ENCODE measurements around the gene MRPL58. TPM values are rescaled to one million over a fixed set of nuclear protein-coding genes. Genes with fewer than 3 reads are reported as not detected.

Gene MRPL58
- total and polyA plus RNA-seq, 10 of the 15 experiments (the other 5 are each of a cell fraction or from before 2014, with no cell fraction given), result 23.0 to 64.3 (median 51.9) TPM

GRCh38 chr17:75061618-75062017, 49.1 kb downstream of the MRPL58 start:
- SMC1A ChIA-PET (ENCODE audit: uncharacterized antibody, unreplicated experiment), result no interaction called here
- RAD21 ChIA-PET (ENCODE audit: unreplicated experiment), result interaction anchor here (1.3 kb wide), 1 partner anchor 100 kb away, joined by 4 read pairs; no protein-coding TSS in a partner anchor
- Histone ChIP-seq H3K27ac (ENCODE audit: control insufficient read depth, insufficient read depth) (no peak overlapping the region), H3K9ac (ENCODE audit: control insufficient read depth, insufficient read depth, low read length) (no peak overlapping the region), H3K4me2 (ENCODE audit: control insufficient read depth, insufficient read depth) (no peak overlapping the region), H3K4me3 (no peak overlapping the region), H3K27me3 (replicated peaks in 1 of 2; ENCODE audit: control insufficient read depth in 2 of 2, insufficient read depth in 2 of 2, low read length in 1 of 2) (no peaks in the 10 kb centered on the region), H4K20me1 (ENCODE audit: control insufficient read depth, insufficient read depth) (no peaks in the 10 kb centered on the region), H2AFZ (ENCODE audit: control insufficient read depth, low read depth, low read length) (no peak overlapping the region), H3K4me1 (ENCODE audit: control insufficient read depth, insufficient read depth, low read length) (peaks cover 12% of the 10 kb centered on the region), H3K36me3 (ENCODE audit: control insufficient read depth in 2 of 2, insufficient read depth in 2 of 2, low read length in 1 of 2) (peaks cover 7 to 16% of the 10 kb centered on the region in 2 experiments; a peak in 3 of 4 replicates), H3K79me2 (ENCODE audit: control insufficient read depth, insufficient read depth, low read length) (no peaks in the 10 kb centered on the region), H3K9me3 (replicated peaks; ENCODE audit: control insufficient read depth, insufficient read depth, low read length) (no peaks in the 10 kb centered on the region)
- DNase-seq (ENCODE audit: low read depth, low spot score) (no peak), FAIRE-seq (no peak), ATAC-seq (no peak)
- CTCF ChIA-PET, result interaction anchor here (1.0 to 3.8 kb wide), 7 partner anchors 9 to 140 kb away, joined by 3 to 37 read pairs (median 11); partner anchors contain the start of gene MRPL58
- intact Hi-C loops (cut with micrococcal nuclease; ENCODE audit: unreplicated experiment) (no loop called here), in situ Hi-C loops (cut with MboI) (no loop called here)
- over 99% methylated on average over 8 of the region's 8 CpGs for WGBS (ENCODE audit: insufficient coverage, insufficient replicate concordance, low lambda C conversion rate, missing lambda C conversion rate)
- POLR2A ChIA-PET, result interaction anchor here (1.0 to 1.4 kb wide), 2 partner anchors 14 to 49 kb away, joined by 3 read pairs; partner anchors contain the start of genes KCTD2 and MRPL58
- BruUV-seq (replicated peaks), result no TSS peak
- TF ChIP-seq NFIC (IDR thresholded peaks at IDR 0.05; ENCODE audit: low read depth, low read length) (no peak), MLLT1 (IDR thresholded peaks at IDR 0.05) (no peak), SREBF2 (IDR thresholded peaks at IDR 0.05; ENCODE audit: low read length) (no peak), RCOR1 (conservative IDR thresholded peaks at IDR 0.05; ENCODE audit: low read depth, low read length) (no peak), ZNF384 (IDR thresholded peaks at IDR 0.05; ENCODE audit: borderline replicate concordance, low read depth, low read length) (no peak), TCF12 (IDR thresholded peaks at IDR 0.05; ENCODE audit: low read depth, low read length) (no peak), EED (IDR thresholded peaks at IDR 0.05; ENCODE audit: low read depth) (no peak), IRF5 (IDR thresholded peaks at IDR 0.05; ENCODE audit: borderline replicate concordance) (no peak), NFYA (IDR thresholded peaks at IDR 0.05; ENCODE audit: borderline replicate concordance, low read depth, low read length) (no peak), POU2F2 (IDR thresholded peaks at IDR 0.05; ENCODE audit: borderline replicate concordance, low read depth, low read length) (no peak), CBX3 (IDR thresholded peaks at IDR 0.05; ENCODE audit: borderline replicate concordance, low read depth) (no peak), MEF2A (IDR thresholded peaks at IDR 0.05; ENCODE audit: insufficient read depth, low read depth, low read length) (no peak), ATF3 (IDR thresholded peaks at IDR 0.05; ENCODE audit: borderline replicate concordance, extremely low read depth, low read depth, low read length) (no peak), POLR2AphosphoS2 (IDR thresholded peaks at IDR 0.05; ENCODE audit: low read depth, low read length) (no peak), IKZF1 (conservative IDR thresholded peaks at IDR 0.05) (no peak), SRF (IDR thresholded peaks at IDR 0.05; ENCODE audit: low read depth in 2 of 2, low read length in 2 of 2) (no peak), JUNB (IDR thresholded peaks at IDR 0.05) (no peak), MAX (IDR thresholded peaks at IDR 0.05; ENCODE audit: low read depth, low read length) (no peak)

Measured in GM12878 (cell line).